GM21360 (cell line): ENCODE measurements around the gene GLMN.

ENCODE experiments used
- ATAC-seq: cut with Tn5 transposase; IDR thresholded peaks from one replicate; pipeline ENCODE4 v1.9.1; 2021; ENCODE audit warnings: mild to moderate bottlenecking, moderate library complexity; ENCODE audit not compliant: unreplicated experiment

GLMN gene

GRCh38 chr1:92201973-92202372 is 96.8 kb downstream of the GLMN start:
- no peak for ATAC-seq
